HepG2 (cell line): ENCODE results near the gene PLEKHG5. TPM values are rescaled to one million over a fixed set of nuclear protein-coding genes. Genes with fewer than 3 reads are reported as not detected.

Source experiments
- ARNTL ChIP-seq: sonication (generic); formaldehyde crosslinking; IDR thresholded peaks from 2 replicates; pipeline ENCODE4 v1.4.0; 2020; ENCODE audit warnings: mild to moderate bottlenecking, missing genetic modification reagents
- CCDC6 ChIP-seq: sonication (generic); formaldehyde crosslinking; IDR thresholded peaks from 2 replicates; pipeline ENCODE4 v1.8.1; 2022; ENCODE audit warnings: mild to moderate bottlenecking, missing genetic modification reagents, moderate library complexity
- HNRNPK ChIP-seq: fragments of 200-400 bp; formaldehyde crosslinking; IDR thresholded peaks from 2 replicates; pipeline ENCODE4 v1.6.1; 2018; ENCODE audit warnings: low read length, low read depth, moderate library complexity, mild to moderate bottlenecking; ENCODE audit not compliant: poor library complexity, severe bottlenecking
- ISL2 ChIP-seq: sonication (generic); formaldehyde crosslinking; IDR thresholded peaks from 2 replicates; pipeline ENCODE4 v1.5.0; 2020; ENCODE audit warnings: missing genetic modification reagents
- KMT2B ChIP-seq: IDR thresholded peaks from 2 replicates; pipeline ENCODE4 v1.6.1; 2016; ENCODE audit warnings: missing genetic modification reagents, missing compliant biosample characterization
- MBD4 ChIP-seq: IDR thresholded peaks from 2 replicates; pipeline ENCODE4 v1.6.1; 2012; ENCODE audit warnings: low read length, inconsistent platforms, borderline replicate concordance
- MXI1 ChIP-seq: IDR thresholded peaks from 3 replicates; pipeline ENCODE4 v1.6.1; 2012; ENCODE audit warnings: low read depth, low read length, inconsistent platforms, borderline replicate concordance
- NFATC3 ChIP-seq: sonication (generic); formaldehyde crosslinking; IDR thresholded peaks from 2 replicates; pipeline ENCODE4 v1.5.1; 2020; ENCODE audit warnings: mild to moderate bottlenecking, missing genetic modification reagents
- SALL1 ChIP-seq: sonication (generic); formaldehyde crosslinking; IDR thresholded peaks from 2 replicates; pipeline ENCODE4 v1.8.0; 2022; ENCODE audit warnings: mild to moderate bottlenecking, missing genetic modification reagents
- XBP1 ChIP-seq: sonication (generic); formaldehyde crosslinking; IDR thresholded peaks from 2 replicates; pipeline ENCODE4 v1.5.0; 2020; ENCODE audit warnings: missing genetic modification reagents
- ZNF17 ChIP-seq: sonication (generic); formaldehyde crosslinking; IDR thresholded peaks from 2 replicates; pipeline ENCODE4 v1.5.0; 2020; ENCODE audit warnings: mild to moderate bottlenecking, missing genetic modification reagents
- ZNF207 ChIP-seq: fragments of 450-650 bp; IDR thresholded peaks from 2 replicates; pipeline ENCODE4 v1.6.1; 2016; ENCODE audit warnings: antibody characterized with exemption, borderline replicate concordance
- ZNF546 ChIP-seq: sonication (generic); formaldehyde crosslinking; conservative IDR thresholded peaks from 2 replicates; pipeline ENCODE4 v1.8.1; 2023; ENCODE audit warnings: mild to moderate bottlenecking, missing genetic modification reagents
- ZNF777 ChIP-seq: sonication (generic); formaldehyde crosslinking; IDR thresholded peaks from 2 replicates; pipeline ENCODE4 v1.4.0; 2020; ENCODE audit warnings: missing genetic modification reagents
- ZNF850 ChIP-seq: sonication (generic); formaldehyde crosslinking; conservative IDR thresholded peaks from 2 replicates; pipeline ENCODE4 v1.9.0; 2021; ENCODE audit warnings: mild to moderate bottlenecking, missing genetic modification reagents
- polyA plus RNA-seq, 8 experiments: library from polyadenylated mRNA; depleted of rRNA in 3 of 8; stranded (reverse) in 7 of 8; unstranded in 1 of 8; fragments of >200 nt; fragmentation: Illumina TruSeq in 4 of 8; extraction: Trizol in 4 of 8; gene quantifications; 2 replicates each; pipeline versions ENCODE4 v1.2.1 to v1.2.3, GENCODE V29; 2011 to 2016; ENCODE audit warnings: low read depth in 4 of 8, missing spikeins in 1 of 8, mixed read lengths in 1 of 8; ENCODE audit not compliant: insufficient read depth in 1 of 8
- total RNA-seq, 5 experiments: library from RNA; depleted of rRNA; stranded (reverse); fragments of >200 nt; fragmentation: Illumina TruSeq; extraction: Trizol; gene quantifications; 2 replicates each; pipeline ENCODE4 v1.2.3, GENCODE V29; 2016; ENCODE audit warnings: low read depth in 1 of 5
- TF ChIP-seq, protein P1 (sequence below): sonication (generic); formaldehyde crosslinking; IDR thresholded peaks from 2 replicates; pipeline ENCODE4 v1.4.0; 2020; ENCODE audit warnings: missing genetic modification reagents, borderline replicate concordance
- TF ChIP-seq, protein P2 (sequence below): sonication (generic); formaldehyde crosslinking; IDR thresholded peaks from 2 replicates; pipeline ENCODE4 v1.5.0; 2020; ENCODE audit warnings: missing genetic modification reagents, mild to moderate bottlenecking, borderline replicate concordance
- TF ChIP-seq, protein P3 (sequence below): IDR thresholded peaks from 2 replicates; pipeline ENCODE4 v1.4.0; 2020; ENCODE audit warnings: mild to moderate bottlenecking, missing genetic modification reagents
- TF ChIP-seq, protein P4 (sequence below): sonication (generic); formaldehyde crosslinking; IDR thresholded peaks from 2 replicates; pipeline ENCODE4 v1.5.0; 2020; ENCODE audit warnings: mild to moderate bottlenecking, missing genetic modification reagents
- TF ChIP-seq, protein P5 (sequence below): sonication (generic); formaldehyde crosslinking; IDR thresholded peaks from 2 replicates; pipeline ENCODE4 v1.5.0; 2020; ENCODE audit warnings: missing genetic modification reagents

The PLEKHG5 gene
- total and polyA plus RNA-seq, 2 of the 13 experiments (the other 11 are each of a cell fraction or from before 2014, with no cell fraction given) = 1.9 to 3.5 TPM

DNA sequence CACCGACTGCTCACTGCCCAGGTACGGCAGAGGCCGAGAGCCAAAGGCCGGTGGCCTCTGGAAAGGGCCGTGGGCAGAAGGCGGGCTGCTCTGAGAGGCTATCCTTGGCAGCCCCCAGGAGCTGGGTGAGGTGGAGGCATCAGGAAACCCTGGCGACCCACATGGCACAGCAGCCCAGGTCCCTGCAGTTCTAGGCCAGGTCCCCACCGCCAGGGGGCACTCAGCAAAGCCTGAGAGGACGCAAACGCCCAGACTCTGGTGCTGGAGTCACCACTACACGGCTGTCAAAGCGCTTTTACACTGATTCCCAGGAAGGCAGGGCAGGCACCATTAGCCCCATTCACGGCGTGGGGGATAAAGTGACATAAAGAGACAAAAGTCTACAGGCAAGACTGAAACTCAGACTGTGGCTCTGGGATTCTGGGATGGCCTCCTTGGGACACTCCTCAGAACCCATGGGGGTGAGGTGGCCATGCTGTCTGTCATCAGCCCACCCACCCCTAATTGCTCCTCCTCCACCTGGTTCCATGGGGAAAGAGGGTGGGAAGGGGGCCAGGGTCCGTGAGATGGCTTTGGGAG is 4.9 kb downstream of the PLEKHG5 start (continued):
- TF ChIP-seq, protein P1, sequence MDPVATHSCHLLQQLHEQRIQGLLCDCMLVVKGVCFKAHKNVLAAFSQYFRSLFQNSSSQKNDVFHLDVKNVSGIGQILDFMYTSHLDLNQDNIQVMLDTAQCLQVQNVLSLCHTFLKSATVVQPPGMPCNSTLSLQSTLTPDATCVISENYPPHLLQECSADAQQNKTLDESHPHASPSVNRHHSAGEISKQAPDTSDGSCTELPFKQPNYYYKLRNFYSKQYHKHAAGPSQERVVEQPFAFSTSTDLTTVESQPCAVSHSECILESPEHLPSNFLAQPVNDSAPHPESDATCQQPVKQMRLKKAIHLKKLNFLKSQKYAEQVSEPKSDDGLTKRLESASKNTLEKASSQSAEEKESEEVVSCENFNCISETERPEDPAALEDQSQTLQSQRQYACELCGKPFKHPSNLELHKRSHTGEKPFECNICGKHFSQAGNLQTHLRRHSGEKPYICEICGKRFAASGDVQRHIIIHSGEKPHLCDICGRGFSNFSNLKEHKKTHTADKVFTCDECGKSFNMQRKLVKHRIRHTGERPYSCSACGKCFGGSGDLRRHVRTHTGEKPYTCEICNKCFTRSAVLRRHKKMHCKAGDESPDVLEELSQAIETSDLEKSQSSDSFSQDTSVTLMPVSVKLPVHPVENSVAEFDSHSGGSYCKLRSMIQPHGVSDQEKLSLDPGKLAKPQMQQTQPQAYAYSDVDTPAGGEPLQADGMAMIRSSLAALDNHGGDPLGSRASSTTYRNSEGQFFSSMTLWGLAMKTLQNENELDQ (CRISPR knock-in tag) = no peak
- TF ChIP-seq CCDC6 (no peak), HNRNPK (no peak), MBD4 (no peak), ISL2 (no peak), SALL1 (CRISPR knock-in tag) (peak; percentile 67; the same call in 1 of the 2 replicates), ZNF546 (0 out of 2 replicates have a peak, but pooled peaks have one; percentile 55), XBP1 (no peak), NFATC3 (CRISPR knock-in tag) (no peak), ZNF850 (CRISPR knock-in tag) (no peak), ZNF207 (no peak), KMT2B (CRISPR knock-in tag) (no peak), ARNTL (no peak), ZNF17 (CRISPR knock-in tag) (no peak), ZNF777 (CRISPR knock-in tag) (no peak), MXI1 (peak; percentile 58; the same call in 2 of the 3 replicates)
- TF ChIP-seq, protein P2, sequence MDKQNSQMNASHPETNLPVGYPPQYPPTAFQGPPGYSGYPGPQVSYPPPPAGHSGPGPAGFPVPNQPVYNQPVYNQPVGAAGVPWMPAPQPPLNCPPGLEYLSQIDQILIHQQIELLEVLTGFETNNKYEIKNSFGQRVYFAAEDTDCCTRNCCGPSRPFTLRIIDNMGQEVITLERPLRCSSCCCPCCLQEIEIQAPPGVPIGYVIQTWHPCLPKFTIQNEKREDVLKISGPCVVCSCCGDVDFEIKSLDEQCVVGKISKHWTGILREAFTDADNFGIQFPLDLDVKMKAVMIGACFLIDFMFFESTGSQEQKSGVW = no peak
- TF ChIP-seq, protein P3, sequence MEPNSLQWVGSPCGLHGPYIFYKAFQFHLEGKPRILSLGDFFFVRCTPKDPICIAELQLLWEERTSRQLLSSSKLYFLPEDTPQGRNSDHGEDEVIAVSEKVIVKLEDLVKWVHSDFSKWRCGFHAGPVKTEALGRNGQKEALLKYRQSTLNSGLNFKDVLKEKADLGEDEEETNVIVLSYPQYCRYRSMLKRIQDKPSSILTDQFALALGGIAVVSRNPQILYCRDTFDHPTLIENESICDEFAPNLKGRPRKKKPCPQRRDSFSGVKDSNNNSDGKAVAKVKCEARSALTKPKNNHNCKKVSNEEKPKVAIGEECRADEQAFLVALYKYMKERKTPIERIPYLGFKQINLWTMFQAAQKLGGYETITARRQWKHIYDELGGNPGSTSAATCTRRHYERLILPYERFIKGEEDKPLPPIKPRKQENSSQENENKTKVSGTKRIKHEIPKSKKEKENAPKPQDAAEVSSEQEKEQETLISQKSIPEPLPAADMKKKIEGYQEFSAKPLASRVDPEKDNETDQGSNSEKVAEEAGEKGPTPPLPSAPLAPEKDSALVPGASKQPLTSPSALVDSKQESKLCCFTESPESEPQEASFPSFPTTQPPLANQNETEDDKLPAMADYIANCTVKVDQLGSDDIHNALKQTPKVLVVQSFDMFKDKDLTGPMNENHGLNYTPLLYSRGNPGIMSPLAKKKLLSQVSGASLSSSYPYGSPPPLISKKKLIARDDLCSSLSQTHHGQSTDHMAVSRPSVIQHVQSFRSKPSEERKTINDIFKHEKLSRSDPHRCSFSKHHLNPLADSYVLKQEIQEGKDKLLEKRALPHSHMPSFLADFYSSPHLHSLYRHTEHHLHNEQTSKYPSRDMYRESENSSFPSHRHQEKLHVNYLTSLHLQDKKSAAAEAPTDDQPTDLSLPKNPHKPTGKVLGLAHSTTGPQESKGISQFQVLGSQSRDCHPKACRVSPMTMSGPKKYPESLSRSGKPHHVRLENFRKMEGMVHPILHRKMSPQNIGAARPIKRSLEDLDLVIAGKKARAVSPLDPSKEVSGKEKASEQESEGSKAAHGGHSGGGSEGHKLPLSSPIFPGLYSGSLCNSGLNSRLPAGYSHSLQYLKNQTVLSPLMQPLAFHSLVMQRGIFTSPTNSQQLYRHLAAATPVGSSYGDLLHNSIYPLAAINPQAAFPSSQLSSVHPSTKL (CRISPR knock-in tag) = no peak
- TF ChIP-seq, protein P4, sequence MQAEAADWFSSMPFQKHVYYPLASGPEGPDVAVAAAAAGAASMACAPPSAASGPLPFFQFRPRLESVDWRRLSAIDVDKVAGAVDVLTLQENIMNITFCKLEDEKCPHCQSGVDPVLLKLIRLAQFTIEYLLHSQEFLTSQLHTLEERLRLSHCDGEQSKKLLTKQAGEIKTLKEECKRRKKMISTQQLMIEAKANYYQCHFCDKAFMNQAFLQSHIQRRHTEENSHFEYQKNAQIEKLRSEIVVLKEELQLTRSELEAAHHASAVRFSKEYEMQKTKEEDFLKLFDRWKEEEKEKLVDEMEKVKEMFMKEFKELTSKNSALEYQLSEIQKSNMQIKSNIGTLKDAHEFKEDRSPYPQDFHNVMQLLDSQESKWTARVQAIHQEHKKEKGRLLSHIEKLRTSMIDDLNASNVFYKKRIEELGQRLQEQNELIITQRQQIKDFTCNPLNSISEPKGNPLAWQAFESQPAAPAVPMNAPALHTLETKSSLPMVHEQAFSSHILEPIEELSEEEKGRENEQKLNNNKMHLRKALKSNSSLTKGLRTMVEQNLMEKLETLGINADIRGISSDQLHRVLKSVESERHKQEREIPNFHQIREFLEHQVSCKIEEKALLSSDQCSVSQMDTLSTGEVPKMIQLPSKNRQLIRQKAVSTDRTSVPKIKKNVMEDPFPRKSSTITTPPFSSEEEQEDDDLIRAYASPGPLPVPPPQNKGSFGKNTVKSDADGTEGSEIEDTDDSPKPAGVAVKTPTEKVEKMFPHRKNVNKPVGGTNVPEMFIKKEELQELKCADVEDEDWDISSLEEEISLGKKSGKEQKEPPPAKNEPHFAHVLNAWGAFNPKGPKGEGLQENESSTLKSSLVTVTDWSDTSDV (CRISPR knock-in tag) = no peak
- TF ChIP-seq, protein P5, sequence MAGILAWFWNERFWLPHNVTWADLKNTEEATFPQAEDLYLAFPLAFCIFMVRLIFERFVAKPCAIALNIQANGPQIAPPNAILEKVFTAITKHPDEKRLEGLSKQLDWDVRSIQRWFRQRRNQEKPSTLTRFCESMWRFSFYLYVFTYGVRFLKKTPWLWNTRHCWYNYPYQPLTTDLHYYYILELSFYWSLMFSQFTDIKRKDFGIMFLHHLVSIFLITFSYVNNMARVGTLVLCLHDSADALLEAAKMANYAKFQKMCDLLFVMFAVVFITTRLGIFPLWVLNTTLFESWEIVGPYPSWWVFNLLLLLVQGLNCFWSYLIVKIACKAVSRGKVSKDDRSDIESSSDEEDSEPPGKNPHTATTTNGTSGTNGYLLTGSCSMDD = no peak
